ENCODE measurements around the gene ARL13B.
"Not testable (repeated sequence)": the region's sequence is repeated elsewhere in the genome, so short reads cannot be mapped to it uniquely, and the experiment has no call there.

ARL13B gene

DNA sequence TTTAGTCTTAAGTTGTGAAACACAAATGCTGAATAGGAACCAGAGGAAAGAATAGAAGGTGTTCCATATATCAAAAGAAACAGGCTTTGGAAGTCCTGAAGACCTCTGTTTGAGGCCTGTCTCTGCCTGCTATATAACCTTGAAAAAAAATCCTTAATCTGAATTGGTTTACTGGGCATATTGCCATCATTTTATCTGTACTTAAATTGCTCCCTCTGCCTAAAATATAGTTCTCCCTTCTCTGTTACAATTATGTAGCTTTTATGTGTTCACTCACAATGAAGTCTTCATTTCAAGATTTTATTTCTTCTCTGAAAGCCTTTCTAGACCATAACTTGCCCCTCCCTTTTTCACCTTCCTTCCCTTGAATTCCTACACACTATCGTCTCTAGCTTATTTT lies 21.2 kb downstream of the ARL13B start:
- DNase-seq (ENCODE audit: low read depth): no peak

DNA sequence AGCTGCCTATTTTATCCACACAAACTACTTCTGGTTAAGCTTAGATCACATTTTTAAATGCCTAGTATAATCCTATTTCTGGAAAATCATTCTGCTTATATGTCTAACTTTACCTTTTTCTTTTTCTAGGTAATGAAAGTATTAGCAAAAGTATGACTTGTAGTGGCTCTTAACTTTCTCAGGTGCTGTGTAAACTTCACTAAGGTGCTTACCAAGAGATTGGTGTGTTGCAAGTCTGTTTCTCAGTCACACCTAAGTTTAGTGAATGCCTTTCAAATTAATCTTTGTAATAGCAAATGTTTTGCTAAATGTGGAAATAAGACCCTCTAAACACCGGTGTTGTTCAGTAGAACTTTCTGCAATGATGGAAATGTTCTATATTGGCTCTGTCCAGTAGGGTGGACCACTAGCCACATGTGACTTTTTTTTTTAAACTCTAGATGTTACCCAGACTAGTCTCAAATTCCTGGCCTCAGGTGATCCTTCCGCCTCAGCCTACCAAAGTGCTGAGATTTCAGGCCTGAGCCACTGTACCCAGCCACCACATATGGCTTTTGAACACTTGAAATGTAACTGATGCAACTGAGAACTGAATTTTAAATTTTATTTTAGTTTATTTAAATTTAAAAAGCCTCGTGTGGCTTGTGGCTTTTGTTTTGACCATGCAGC lies 22.0 kb downstream of the ARL13B start:
- no peak for DNase-seq (ENCODE audit: low read depth)

GRCh38 chr3:94004301-94004910 lies 24.5 kb downstream of the ARL13B start:
- DNase-seq (ENCODE audit: low read depth): no peak

GRCh38 chr3:94008253-94008652 lies 28.3 kb downstream of the ARL13B start:
- no peak for DNase-seq (ENCODE audit: low read depth)

- DNase-seq (ENCODE audit: low read depth): no peak
Observed at GRCh38 chr3:94009608-94010007, 29.7 kb downstream of the ARL13B start.

DNA sequence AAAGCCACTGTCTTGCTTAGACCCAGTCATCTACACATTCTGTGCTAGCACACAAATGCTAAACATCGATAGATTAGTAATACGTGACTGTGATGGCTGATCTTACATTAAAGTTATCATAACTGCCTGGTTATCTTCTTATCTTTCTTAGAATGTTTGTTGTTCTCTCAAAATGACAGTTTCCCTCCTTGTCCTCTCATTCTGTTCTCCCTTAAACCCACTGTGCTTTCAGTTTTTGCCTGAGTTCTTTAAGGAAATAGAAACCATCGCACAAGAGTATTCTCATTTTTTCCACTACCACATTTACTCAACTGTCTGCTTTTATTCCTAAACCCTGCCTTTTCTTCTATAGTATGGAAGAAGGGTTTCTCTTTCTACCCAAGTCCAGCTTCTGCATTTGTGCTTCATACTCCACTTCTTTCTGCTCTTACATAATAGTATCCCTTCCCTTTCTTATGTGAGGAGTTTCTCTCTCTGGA lies 31.3 kb downstream of the ARL13B start:
- no peak for DNase-seq (ENCODE audit: low read depth)

DNA sequence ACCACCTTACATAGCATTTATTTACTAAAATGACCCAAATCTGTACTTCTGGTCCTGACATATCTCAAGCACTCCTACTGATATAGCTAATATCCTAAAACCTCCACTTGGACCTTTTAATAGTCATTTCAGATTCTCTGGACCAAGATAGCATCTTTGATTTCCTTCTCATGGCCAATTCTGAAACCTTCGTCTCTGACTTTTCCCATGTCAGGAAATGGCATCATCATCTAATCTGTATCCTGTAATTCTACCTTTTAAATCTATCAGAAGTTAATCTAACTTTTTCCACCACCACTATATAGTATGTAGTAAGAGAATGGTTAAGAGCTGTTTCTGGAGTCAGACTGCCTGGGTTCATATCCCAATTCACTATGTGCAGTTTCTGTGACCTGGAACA lies 32.2 kb downstream of the ARL13B start:
- DNase-seq (ENCODE audit: low read depth): no peak

- DNase-seq (ENCODE audit: low read depth): no peak
Observed at GRCh38 chr3:94015025-94015424, 35.1 kb downstream of the ARL13B start.

GRCh38 chr3:94019659-94020058 lies 39.7 kb downstream of the ARL13B start:
- no peak for DNase-seq (ENCODE audit: low read depth)

GRCh38 chr3:94020293-94020692 lies 40.3 kb downstream of the ARL13B start:
- no peak for DNase-seq (ENCODE audit: low read depth)

GRCh38 chr3:94024385-94024784 lies 44.4 kb downstream of the ARL13B start:
- no peak for DNase-seq (ENCODE audit: low read depth)

GRCh38 chr3:94026623-94027022 lies 46.7 kb downstream of the ARL13B start:
- no peak for DNase-seq (ENCODE audit: low read depth)

GRCh38 chr3:94028093-94028837 lies 48.3 kb downstream of the ARL13B start, which contains the start of gene STX19:
Gene STX19, minus strand, starts transcription at chr3:94028597. Its CDS starts 13,328 bp downstream, at chr3:94015269.
- no peak for DNase-seq (ENCODE audit: low read depth)

GRCh38 chr3:94036909-94037507 lies 57.1 kb downstream of the ARL13B start:
- DNase-seq (ENCODE audit: low read depth): no peak

- no peak for DNase-seq (ENCODE audit: low read depth)
Observed at GRCh38 chr3:94043285-94043684, 63.3 kb downstream of the ARL13B start.

DNA sequence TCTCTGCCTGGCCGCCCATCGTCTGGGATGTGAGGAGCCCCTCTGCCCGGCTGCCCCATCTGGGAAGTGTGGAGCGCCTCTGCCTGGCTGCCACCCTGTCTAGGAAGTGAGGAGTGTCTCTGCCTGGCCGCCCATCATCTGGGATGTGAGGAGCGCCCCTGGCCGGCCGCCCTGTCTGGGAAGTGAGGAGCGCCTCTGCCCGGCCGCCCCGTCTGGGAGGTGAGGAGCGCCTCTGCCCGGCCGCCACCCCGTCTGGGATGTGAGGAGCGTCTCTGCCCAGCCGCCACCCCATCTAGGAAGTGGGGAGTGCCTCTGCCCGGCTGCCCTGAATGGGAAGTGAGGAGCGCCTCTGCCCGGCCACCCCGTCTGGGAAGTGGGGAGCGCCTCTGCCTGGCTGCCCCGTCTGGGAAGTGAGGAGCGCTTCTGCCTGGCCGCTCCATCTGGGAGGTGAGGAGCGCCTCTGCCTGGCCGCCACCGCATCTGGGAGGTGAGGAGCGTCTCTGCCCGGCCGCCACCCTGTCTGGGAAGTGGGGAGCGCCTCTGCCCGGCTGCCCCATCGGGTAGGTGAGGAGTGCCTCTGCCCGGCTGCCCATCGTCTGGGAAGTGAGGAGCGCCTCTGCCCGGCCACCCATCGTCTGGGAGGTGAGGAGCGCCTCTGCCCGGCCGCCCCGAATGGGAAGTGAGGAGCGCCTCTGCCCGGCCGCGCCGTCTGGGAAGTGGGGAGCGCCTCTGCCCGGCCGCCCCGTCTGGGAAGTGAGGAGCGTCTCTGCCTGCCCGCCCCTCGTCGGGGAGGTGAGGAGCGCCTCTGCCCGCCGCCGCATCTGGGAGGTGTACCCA lies 64.4 kb downstream of the ARL13B start:
- DNase-seq (ENCODE audit: low read depth): not testable (repeated sequence)

DNA sequence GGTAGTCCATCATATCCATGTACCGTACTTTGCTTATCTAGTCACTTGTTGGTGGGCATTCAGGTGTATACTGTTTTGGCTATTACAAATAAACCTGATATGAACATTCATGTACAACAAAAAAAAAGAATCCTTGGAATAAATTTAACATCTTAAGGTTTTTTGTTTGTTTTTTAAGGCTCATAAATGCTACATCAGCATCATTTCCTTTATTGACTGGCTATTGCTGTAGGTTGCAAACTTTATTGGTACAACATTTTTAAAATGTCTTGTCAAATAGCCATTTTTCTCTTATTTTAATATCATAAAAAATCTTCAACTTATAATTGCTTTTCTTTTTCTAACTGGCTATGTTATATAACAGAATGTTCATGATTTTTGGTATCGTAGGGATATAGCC lies 66.6 kb downstream of the ARL13B start:
- no peak for DNase-seq (ENCODE audit: low read depth)

DNA sequence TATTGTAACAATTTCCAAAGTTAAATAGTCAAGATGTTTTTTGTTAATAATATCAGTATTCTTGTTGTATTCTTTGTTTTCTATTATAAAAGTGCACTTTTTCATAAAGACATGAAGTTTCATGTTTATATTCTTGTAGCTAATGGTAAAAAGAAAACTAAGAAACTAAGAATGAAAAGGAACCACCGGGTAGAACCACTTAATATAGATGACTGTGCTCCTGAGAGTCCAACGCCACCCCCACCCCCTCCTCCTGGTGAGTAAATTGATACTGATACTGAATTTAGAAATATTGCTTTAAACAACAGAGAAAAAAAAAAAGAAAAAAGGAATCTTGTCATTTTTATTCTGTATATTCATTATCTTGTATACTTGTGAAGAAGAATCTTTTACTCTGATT lies 69.3 kb downstream of the ARL13B start:
- no peak for DNase-seq (ENCODE audit: low read depth)

GRCh38 chr3:94050546-94050945 lies 70.6 kb downstream of the ARL13B start:
- no peak for DNase-seq (ENCODE audit: low read depth)

DNA sequence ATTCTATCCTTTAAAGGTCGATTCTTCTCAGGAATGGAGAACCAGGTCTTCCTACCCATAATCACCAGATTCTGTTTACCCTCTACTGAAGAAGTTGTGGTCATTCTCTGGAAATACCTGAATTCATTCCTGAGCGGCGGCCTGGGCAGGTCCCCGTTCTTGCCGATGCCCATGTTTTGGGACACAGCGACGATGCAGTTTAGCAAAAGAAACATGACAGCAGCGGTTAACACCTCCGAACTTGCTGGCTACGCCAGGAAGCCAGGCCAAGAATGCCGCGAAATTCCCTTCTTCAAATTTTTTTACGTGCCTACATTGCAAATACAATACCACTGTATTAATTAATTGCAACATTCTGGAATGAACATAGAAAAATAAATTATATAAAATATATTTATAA lies 81.3 kb downstream of the ARL13B start:
- no peak for DNase-seq (ENCODE audit: low read depth)

DNA sequence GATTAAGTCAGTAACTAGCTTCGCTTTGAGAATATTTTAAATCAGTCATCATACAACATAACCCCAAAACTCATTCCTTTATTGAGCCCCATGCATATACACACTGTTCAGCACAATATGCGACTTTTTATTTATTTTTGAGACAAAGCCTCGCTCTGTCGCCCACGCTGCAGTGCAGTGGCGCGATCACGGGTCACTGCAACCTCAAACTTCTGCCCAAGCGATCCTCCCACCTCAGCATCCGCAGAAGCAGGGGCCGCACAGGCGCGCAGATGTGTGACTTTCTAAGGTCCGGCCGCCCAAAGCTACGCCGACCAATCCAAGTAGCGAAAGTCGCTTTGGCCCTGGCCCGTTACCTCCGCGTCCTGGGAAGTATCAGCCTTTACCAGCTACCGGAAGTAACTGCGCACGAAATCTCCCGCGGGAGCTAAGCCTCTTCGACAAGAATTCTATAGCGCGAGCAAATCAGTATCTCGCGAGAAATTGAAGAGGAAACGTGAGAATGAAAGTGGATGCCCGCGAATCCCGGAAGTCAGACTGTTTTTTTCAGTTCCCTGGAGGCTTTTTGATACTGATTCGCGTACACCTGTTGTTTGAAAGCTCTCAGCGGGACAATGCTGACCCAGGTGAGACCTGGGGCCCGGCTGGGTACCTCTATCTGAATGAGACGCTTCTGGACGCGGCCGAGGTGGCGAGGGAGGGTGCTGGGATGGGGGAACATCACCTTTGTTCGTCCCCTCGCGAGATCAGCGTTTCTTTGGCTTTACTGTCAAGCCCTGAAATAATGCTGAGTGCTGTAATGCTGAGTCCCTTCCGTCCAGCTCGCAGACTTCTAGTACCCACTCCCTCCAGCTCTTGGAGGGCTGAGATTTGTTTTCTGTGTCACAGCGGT lies 82.8 kb downstream of the ARL13B start, which contains the start of the genes DHFR2 and NSUN3:
TSS of gene DHFR2 (minus strand) at position 404 of the 892 bp plus-strand sequence. CDS start 1,405 bp downstream, outside the sequence.
TSS of gene NSUN3 (plus strand) at position 549 of the 892 bp plus-strand sequence. CDS start at position 615, 66 bp downstream.
- peak; percentile 71 for DNase-seq (ENCODE audit: low read depth)
